DMS 273 (cell line): ENCODE measurements around the gene GFAP.

Experiments used
- DNase-seq: peaks from one replicate; lab custom pipeline; 2025; ENCODE audit not compliant: unreplicated experiment; lab: John Stamatoyannopoulos, UW

GFAP gene

GRCh38 chr17:44903012-44903685 is 12.2 kb downstream of the GFAP start:
- no peak for DNase-seq

- no peak for DNase-seq
These were observed 13.1 kb downstream of the GFAP start for GRCh38 chr17:44902135-44902760.

- peak; percentile 88 for DNase-seq
These were observed 13.8 kb downstream of the GFAP start for GRCh38 chr17:44901411-44901921.

- peak; percentile 99 for DNase-seq
These were observed 14.4 kb downstream of the GFAP start for GRCh38 chr17:44900894-44901293.

GRCh38 chr17:44899074-44899782 is 16.1 kb downstream of the GFAP start, which contains the start of gene EFTUD2:
EFTUD2 (minus strand) TSS chr17:44899445; CDS start chr17:44894521, 4,924 bp downstream.
- peak; percentile 96 for DNase-seq

- DNase-seq = peak; percentile 80
These were observed 16.6 kb downstream of the GFAP start for GRCh38 chr17:44898768-44899073.

GRCh38 chr17:44894642-44895041 is 20.7 kb downstream of the GFAP start:
- DNase-seq = no peak

- no peak for DNase-seq
These were observed 23.1 kb downstream of the GFAP start for GRCh38 chr17:44892250-44892649.

GRCh38 chr17:44889003-44889402 is 26.3 kb downstream of the GFAP start:
- no peak for DNase-seq

GRCh38 chr17:44887971-44888954 is 27.0 kb downstream of the GFAP start:
- no peak for DNase-seq

GRCh38 chr17:44887016-44887415 is 28.3 kb downstream of the GFAP start:
- DNase-seq = no peak

GRCh38 chr17:44884941-44885340 is 30.4 kb downstream of the GFAP start:
- DNase-seq = no peak

GRCh38 chr17:44881145-44881544 is 34.2 kb downstream of the GFAP start:
- DNase-seq = no peak

GRCh38 chr17:44880062-44880461 is 35.2 kb downstream of the GFAP start:
- no peak for DNase-seq

- DNase-seq = no peak
These were observed 35.9 kb downstream of the GFAP start for GRCh38 chr17:44879376-44879775.

- DNase-seq = peak; percentile 71
These were observed 36.6 kb downstream of the GFAP start for GRCh38 chr17:44878627-44879221.

- no peak for DNase-seq
These were observed 38.2 kb downstream of the GFAP start for GRCh38 chr17:44877121-44877520.

GRCh38 chr17:44875761-44876160 is 39.5 kb downstream of the GFAP start:
- no peak for DNase-seq

- peak; percentile 90 for DNase-seq
These were observed 43.0 kb downstream of the GFAP start for GRCh38 chr17:44872131-44872768.

GRCh38 chr17:44871556-44871955 is 43.7 kb downstream of the GFAP start:
- no peak for DNase-seq
